Caki2 (cell line): ENCODE data around the gene WDR62. TPM values are rescaled to one million over a fixed set of nuclear protein-coding genes. Genes with fewer than 3 reads are reported as not detected.
"Not testable (repeated sequence)": the region's sequence is repeated elsewhere in the genome, so short reads cannot be mapped to it uniquely, and the experiment has no call there.

Experiments
- DNase-seq: peaks from one replicate; pipeline ENCODE4 v3.0.0-alpha.2; 2015; ENCODE audit warnings: low read depth
- in situ Hi-C: cut with HindIII; loops from 2 replicates; pipeline ENCODE4 v1.10.0; 2016; ENCODE audit warnings: low sequenced_read_pairs, low pct_unique_long_range_greater_than_20kb, mixed read lengths
- total RNA-seq: library from RNA; depleted of rRNA; stranded (reverse); fragments of >200 nt; shearing (Covaris generic); gene quantifications from 2 replicates; pipeline ENCODE4 v1.2.3, GENCODE V29; 2014; ENCODE audit warnings: low replicate concordance

WDR62 gene
- total RNA-seq, 1 experiment from 2014 or later = 10.3 TPM

DNA sequence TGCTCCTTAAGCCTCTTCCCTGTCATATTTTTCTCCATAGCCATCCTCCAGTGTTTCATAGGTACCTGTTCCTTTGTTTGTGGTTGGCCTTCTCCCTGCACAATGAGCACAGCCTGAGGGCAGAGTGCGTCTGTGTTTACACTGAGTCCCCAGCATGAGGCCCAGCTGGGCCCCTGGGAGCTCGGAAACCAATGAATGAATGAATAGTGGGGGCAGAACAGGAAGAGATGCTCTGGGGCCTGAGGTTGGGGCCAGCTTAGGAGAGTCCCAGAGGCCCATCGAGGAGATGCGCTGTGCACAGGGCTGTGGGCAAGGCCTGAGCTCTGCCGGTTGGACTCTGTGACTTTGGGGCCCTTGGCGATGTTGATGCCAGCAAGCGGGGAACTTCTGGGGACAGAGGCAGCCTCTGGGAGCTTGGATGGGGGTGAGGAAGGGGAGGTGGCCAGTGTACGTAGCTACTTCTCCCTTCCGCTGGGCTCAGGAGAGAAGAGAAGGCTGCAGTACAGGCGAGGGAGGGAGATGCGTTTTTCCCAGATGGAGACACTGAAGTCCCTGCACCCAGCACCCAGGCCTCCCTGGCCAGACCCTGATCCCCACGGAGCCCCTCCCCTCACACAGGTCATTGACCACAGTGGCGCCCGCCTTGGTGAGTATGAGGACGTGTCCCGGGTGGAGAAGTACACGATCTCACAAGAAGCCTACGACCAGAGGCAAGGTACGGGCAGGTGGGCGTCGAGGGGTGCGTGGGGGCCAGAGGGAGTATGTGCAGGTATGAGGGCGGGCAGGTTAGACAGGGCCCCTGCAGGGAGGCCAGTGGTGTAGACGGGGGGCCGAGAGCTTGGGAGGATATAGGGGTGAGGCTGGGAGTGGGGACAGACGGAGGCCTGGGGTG is 65.6 kb downstream of the WDR62 start:
- in situ Hi-C loops = no loop called here
- DNase-seq = no peak

DNA sequence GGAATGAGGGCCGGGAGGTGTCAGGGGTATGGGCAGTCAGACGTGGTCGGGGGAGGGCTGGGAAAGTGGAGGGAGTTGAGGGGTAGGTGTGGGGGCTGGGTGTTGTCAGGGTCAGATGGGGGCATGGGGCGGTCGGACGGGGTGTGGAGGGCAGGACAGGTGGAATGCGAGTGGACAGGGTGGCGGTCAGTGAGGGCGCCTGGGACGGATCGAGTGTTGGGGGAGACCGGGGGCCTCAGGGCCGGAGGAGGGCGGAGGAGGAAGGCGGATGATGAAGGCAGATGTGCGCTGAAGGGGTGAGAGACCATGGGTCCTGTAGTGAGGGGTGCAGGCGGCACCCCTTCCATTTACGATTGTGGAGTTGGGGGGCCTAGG is 66.3 kb downstream of the WDR62 start:
- DNase-seq = no peak
- in situ Hi-C loops = no loop called here

DNA sequence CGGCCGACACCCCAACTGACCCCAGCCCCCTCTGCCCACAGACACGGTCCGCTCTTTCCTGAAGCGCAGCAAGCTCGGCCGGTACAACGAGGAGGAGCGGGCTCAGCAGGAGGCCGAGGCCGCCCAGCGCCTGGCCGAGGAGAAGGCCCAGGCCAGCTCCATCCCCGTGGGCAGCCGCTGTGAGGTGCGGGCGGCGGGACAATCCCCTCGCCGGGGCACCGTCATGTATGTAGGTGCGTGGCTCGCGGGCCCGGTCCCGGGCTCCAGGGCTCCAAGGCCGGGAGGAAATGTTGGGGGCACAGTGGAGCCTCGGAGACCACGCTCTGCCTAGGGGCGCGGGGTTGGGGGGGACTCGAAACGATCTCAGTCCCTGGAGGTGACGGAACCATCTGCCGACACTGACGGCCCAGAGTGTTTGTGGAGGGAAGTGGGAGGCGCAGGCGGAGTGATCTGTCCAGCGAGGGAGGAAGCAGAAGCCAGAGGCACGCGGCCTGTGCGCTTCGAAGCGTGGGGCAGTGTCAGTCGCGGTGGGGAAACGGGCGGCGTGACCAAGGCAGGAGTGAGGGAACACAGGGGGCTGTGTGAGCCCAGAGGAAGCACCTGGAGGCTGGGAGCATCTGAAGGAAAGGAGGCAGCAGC is 66.9 kb downstream of the WDR62 start:
- no peak for DNase-seq
- in situ Hi-C loops = no loop called here

DNA sequence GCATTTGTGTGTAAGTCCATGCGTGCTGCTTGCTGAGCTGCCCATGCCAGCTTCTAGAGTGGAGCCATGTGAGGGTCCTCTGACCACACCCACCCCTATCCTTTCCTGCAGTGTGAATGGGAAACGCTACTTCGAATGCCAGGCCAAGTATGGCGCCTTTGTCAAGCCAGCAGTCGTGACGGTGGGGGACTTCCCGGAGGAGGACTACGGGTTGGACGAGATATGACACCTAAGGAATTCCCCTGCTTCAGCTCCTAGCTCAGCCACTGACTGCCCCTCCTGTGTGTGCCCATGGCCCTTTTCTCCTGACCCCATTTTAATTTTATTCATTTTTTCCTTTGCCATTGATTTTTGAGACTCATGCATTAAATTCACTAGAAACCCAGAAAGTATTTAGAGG is 70.9 kb downstream of the WDR62 start:
- in situ Hi-C loops = no loop called here
- DNase-seq = no peak

DNA sequence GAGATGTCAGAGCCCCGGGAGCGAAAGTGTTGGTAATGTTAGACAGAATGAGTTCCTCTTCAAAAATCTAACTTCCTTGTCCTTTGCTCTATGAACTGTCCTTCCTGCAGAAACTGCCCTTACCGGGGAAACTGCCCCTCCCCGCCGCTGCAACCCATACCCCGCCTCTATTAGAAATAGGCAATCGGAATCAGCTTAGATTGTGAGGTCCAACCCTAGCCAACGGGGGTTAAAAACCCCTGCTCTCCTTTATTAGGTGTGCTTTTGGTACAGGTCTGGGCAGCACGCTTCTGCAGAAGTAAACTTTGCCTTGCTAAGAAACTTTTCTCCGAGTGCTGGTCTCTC is 73.7 kb downstream of the WDR62 start:
- DNase-seq = no peak
- in situ Hi-C loops = no loop called here

DNA sequence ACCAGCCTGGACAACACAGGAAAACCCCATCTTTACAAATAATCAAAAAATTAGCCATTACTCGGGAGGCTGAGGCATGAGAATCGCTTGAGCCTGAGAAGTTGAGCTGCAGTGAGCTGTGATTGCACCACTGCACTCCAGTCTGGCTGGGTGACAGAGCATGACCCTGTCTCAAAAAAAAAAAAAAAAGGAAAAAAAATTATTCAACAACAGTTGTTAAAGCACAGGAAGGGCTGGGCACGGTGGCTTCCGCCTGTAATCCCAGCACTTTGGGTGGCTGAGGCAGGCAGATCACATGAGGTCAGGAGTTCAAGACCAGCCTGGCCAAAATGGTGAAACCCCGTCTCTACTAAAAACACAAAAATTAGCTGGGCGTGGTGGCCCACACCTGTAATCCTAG is 76.5 kb downstream of the WDR62 start:
- in situ Hi-C loops = not testable (repeated sequence)
- DNase-seq = peak; percentile 81

DNA sequence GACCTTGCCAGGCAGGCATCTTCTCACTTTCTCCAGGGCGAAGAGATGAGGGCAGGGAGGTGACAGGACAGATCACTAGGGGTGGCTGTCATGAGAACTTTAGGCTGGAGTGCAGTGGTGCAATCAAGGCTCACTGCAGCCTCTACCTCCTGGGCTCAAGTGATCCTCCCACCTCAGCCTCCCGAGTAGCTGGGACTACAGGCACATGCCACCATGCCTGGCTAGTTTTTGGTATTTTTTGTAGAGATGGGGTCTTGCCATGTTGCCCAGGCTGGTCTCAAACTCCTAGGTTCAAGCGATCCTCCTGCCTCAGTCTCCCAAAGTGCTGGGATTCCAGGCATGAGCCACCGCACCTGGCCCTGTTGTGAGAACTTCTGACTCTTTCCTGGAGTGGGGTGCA is 80.2 kb downstream of the WDR62 start:
- in situ Hi-C loops, DNase-seq: not testable (repeated sequence)

DNA sequence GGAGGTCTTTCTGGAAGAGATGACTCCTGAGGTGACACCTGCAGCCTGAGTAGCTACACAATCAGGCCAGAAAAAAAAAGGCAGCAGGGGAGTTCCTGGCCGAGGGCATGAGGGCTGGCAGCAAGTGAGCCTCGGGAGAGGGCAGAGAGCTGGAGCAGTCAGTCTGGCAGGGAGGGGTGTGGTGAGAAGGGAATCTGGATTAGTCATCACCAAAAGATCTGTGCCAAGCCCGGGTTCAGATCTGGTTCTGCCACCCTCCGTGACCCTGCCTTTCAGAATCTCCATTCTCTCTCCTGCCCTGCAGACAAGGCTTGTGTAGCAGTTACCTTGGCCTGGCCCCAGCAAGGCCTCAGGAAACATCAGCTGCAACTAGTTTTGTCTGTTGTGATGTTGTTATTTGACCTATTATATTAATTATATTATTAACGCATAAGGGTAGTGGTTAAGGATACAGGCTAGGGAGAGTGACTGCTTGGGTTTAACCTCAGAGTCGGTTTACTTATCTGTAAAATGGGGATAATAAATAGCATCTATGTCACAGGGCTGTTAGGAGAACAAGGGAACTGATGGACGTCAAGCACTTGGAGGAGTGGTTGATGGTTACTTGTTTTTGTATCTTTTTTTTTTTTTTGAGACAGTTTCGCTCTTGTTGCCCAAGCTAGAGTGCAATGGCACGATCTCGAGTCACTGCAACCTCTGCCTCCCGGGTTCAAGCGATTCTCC is 82.4 kb downstream of the WDR62 start:
- DNase-seq = peak; percentile 88
- in situ Hi-C loops = no loop called here

DNA sequence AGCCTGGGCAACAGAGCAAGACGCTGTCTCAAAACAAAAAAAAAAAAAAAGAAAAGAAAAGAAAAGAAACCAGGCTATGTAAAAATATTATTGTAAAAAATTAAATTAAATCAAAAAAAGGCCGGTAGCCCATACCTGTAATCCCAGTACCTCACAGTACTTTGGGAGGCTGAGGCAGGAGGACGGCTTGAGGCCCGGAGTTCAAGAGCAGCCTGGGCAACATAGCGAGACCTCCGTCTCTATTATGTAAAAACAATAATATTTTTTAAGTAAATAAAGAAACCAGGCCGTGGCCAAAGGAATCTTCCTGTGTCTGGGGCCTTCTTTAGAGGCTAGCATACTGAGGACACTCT is 84.4 kb downstream of the WDR62 start:
- in situ Hi-C loops = no loop called here
- no peak for DNase-seq

DNA sequence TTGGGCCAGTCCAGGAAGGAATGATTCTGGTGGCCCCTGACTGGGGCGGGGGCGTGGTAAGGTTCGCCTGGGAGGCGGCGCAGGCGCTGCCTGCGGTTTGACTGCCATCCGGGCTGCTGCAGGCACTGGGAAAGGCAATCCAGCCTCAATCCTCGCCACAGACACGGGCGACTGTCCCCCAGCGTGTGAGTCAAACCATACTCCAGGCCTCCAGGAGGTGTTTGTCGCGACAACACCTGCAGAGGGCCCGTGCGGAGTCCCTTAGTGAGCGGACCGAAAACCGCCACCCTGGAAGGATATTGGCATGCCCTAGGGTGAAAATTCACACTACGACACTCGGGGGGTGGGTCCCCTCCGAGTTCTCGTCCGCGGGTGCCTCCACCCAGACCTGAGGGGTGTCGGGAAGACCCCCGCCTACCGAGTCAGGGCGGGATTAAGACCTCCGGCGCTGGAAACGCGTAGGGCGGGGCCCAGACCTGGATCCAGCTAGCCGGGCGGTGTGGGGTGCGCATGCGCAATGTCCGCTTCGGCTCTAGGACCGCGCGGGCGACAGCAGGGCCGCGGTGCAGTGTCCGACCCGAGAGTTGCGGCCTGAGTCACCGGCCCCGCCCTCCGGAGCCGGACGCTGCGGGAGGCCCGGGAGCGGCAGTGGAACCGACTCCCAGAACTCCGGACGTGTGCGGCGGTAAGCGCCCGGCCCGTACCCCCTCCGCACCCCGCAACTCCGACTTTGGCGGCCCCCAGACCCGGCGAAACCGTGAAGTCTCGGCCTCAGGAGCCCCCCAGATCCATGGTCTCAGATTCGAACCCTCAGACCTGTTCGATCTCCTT is 85.0 kb downstream of the WDR62 start, which contains the start of gene CAPNS1:
Gene CAPNS1, plus strand, starts transcription at position 594 of the 831 bp plus-strand sequence. CDS start 946 bp downstream, outside the sequence.
- DNase-seq = peak; percentile 97
- in situ Hi-C loops = no loop called here

DNA sequence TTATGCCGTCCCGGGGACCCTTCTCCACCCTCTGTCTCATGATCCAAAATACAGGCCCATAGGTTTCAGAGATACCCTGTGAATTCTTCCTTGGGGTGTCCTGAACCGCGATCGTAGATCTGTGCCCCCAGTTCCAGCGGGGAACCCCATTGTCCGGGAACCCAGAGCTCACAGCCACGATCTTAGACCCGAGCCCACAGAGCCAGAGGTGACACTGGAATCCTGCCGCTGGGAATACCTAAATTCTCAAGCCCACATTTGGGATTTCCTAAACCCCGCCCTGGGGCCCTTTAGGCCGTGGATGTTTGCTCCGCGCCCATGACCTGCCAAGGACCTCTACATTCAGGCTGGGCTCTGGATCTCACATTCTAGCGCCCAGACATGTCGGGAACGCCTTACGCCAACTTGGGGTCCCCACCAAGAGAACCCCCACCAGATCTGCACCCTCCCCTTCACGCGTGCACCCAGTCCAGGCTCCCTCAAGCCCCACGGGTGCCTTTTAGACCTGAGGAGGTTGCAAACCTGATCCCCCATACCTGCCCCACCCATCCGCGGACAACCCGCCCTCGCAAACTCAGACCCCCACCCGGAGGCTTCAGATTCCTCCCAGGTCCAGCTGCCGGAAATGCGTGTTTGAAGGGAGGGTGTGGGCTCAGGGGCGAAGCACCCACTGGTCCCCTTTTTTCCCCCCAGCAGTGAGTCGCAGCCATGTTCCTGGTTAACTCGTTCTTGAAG is 85.8 kb downstream of the WDR62 start:
- peak; percentile 66 for DNase-seq
- in situ Hi-C loops = no loop called here

DNA sequence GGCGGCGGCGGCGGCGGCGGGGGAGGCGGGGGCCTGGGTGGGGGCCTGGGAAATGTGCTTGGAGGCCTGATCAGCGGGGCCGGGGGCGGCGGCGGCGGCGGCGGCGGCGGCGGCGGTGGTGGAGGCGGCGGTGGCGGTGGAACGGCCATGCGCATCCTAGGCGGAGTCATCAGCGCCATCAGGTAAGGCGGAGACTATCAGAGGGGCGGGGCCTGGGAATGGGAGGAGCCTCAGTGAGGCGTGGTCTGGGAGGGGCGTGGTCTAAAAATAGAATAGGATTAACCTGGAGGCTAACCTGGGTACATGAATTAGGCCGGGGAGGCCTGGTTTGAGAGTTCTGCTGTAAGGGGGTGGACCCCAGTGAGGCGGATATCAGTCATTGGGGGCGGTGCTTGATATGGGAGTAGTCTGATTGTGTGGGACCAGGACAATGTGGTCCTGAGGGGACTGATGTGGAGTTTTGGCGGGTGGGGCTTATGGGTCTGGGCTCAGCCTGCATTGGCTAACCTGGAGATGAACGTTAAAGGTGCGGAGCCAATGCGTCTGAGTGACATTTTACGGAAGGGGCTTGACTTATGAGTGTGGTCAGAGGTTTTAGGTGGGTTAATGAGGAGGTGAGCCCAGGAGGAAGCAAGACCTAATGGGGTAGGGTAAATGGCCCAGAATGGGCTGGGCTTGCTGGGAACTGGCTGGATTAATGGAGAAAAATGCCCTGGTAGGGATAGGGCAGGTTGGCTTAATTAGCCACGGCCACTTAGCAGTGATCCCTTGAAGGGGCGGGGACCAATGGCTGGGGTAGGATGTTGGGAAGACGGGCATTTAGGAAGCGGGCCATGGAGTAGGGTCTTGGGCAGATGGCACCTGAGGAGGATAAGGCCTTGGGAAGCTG is 86.6 kb downstream of the WDR62 start:
- in situ Hi-C loops = no loop called here
- peak; percentile 87 for DNase-seq

DNA sequence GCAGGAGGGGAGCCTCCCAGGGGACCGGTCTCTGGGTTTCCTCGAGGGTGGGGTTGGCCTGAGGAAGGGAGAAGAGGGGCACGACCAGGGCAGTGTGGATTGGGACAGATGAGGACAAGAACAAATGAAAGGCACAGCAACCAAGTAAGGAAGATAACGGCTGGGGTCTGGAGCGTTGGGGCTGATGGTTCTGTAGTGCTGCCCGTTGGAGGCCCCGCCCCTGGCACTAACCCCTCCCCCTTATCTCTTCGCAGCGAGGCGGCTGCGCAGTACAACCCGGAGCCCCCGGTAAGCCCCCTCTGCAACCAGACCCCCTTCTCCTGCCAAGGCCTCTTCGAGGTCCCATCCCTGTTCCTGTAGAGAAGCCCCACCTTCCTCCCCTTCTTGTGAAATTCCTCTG is 87.3 kb downstream of the WDR62 start:
- in situ Hi-C loops = no loop called here
- DNase-seq = no peak

DNA sequence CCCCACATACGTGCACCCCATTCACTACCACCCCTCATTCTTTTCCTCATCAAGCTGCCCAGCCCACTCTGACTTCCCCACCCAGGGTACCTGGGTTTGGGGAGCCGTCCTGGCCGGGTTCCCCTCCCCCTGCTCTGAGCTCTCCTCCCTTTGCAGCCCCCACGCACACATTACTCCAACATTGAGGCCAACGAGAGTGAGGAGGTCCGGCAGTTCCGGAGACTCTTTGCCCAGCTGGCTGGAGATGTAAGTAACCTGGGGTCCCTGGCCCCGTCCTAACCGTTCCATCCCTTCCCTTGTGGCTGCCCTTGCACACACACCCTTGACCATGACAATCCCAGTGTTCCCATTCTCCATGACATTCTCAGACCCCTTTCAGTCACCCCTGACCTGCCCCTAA is 87.8 kb downstream of the WDR62 start:
- in situ Hi-C loops = no loop called here
- no peak for DNase-seq

DNA sequence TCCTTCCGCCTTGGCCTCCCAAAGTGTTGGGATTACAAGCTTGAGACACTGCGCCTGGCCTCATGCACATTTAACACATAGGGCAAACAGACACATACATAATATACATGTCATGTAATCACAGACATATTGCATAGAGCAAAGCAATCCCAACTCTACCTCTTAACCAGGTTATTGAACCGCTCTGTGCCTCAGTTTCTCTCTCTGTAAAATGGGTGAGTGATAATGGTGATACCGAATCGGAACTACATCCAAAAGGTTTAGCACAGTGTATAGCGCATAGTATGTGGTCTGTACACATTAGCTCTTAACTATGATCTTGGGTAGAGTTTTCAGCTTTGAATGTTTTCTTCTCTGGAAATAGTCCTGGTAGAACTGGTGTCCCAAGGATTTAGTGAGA is 89.9 kb downstream of the WDR62 start:
- in situ Hi-C loops = no loop called here
- no peak for DNase-seq

DNA sequence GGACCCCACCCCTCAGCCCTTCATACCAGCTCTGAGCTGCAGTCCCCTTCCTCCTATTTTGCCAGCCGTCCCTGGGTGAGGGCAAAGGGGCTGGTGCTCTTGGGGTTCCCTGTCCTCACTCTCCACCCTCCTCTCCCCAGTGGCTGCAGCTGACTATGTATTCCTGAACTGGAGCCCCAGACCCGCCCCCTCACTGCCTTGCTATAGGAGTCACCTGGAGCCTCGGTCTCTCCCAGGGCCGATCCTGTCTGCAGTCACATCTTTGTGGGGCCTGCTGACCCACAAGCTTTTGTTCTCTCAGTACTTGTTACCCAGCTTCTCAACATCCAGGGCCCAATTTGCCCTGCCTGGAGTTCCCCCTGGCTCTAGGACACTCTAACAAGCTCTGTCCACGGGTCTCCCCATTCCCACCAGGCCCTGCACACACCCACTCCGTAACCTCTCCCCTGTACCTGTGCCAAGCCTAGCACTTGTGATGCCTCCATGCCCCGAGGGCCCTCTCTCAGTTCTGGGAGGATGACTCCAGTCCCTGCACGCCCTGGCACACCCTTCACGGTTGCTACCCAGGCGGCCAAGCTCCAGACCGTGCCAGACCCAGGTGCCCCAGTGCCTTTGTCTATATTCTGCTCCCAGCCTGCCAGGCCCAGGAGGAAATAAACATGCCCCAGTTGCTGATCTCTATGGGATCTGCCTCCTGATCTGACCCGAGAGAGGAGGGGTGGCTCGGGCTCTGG is 95.1 kb downstream of the WDR62 start:
- no peak for DNase-seq
- in situ Hi-C loops = no loop called here
